Measurements from ENCODE around the gene EIF2D. TPM values are rescaled to one million over a fixed set of nuclear protein-coding genes. Genes with fewer than 3 reads are reported as not detected.

The EIF2D gene
- total RNA-seq, 1 experiment from 2014 or later, result 110 TPM

DNA sequence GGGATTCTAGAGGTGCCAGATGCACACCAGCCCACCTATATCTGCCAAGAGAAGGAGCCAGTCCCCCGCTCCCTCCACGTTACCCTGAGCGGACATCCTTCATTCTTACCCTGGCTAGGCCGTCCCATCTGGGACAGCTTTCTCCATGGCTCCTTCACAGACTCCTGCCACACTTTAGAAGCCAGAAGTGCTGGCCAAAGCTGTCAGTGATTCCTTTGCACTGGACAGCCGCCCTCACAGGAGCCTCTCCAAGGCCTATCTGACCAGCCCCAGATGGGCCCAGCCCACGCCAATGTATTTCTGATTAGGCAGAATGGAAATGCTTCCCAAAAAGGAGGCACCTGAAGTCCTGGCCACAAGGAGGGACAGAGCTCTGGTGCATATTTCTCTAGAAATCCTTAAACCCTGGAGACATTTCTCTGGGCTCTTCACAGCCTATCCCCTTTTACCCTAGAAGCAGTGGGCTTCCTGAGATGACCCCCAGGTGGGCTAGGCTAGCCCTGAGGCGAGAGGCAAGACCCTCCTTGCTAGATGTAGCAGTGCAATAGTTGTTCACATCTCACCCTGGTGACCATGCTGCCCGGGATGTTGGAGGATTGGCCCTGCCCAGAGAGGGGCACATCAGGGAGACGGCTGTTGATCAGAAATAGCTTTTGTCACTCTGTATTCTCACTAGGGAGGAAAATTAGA lies 60.8 kb downstream of the EIF2D start:
- Mint-ChIP-seq H3K36me3 (ENCODE audit: insufficient read depth, unreplicated experiment) (no peaks in the 10 kb centered on the region), H3K4me1 (ENCODE audit: insufficient read depth, unreplicated experiment) (no peaks in the 10 kb centered on the region), H3K4me3 (ENCODE audit: unreplicated experiment) (no peak overlapping the region), H3K9me3 (ENCODE audit: unreplicated experiment) (no peaks in the 10 kb centered on the region), H3K27ac (ENCODE audit: low read depth, unreplicated experiment) (no peak overlapping the region), H3K27me3 (ENCODE audit: insufficient read depth, unreplicated experiment) (no peaks in the 10 kb centered on the region)
- no peak for DNase-seq (ENCODE audit: unreplicated experiment)
- BruUV-seq (replicated peaks), result no TSS peak
- ChIA-PET POLR2A (interaction anchor here (1.2 kb wide), 1 partner anchor 32 kb away, joined by 3 read pairs; no protein-coding TSS in a partner anchor), CTCF (interaction anchor here (0.7 to 4.0 kb wide), 16 partner anchors 8 to 360 kb away, joined by 3 to 23 read pairs (median 3); no protein-coding TSS in a partner anchor)
- intact Hi-C loops (cut with micrococcal nuclease), result no loop called here
- TF ChIP-seq, protein P1, sequence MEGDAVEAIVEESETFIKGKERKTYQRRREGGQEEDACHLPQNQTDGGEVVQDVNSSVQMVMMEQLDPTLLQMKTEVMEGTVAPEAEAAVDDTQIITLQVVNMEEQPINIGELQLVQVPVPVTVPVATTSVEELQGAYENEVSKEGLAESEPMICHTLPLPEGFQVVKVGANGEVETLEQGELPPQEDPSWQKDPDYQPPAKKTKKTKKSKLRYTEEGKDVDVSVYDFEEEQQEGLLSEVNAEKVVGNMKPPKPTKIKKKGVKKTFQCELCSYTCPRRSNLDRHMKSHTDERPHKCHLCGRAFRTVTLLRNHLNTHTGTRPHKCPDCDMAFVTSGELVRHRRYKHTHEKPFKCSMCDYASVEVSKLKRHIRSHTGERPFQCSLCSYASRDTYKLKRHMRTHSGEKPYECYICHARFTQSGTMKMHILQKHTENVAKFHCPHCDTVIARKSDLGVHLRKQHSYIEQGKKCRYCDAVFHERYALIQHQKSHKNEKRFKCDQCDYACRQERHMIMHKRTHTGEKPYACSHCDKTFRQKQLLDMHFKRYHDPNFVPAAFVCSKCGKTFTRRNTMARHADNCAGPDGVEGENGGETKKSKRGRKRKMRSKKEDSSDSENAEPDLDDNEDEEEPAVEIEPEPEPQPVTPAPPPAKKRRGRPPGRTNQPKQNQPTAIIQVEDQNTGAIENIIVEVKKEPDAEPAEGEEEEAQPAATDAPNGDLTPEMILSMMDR (IDR thresholded peaks at IDR 0.05; ENCODE audit: unreplicated experiment), result no peak

- Mint-ChIP-seq H3K9me3 (ENCODE audit: unreplicated experiment) (no peaks in the 10 kb centered on the region), H3K27me3 (ENCODE audit: insufficient read depth, unreplicated experiment) (no peaks in the 10 kb centered on the region), H3K36me3 (ENCODE audit: insufficient read depth, unreplicated experiment) (no peaks in the 10 kb centered on the region), H3K27ac (ENCODE audit: low read depth, unreplicated experiment) (no peak overlapping the region), H3K4me3 (ENCODE audit: unreplicated experiment) (no peak overlapping the region), H3K4me1 (ENCODE audit: insufficient read depth, unreplicated experiment) (no peaks in the 10 kb centered on the region)
- TF ChIP-seq, protein P1 (IDR thresholded peaks at IDR 0.05; ENCODE audit: unreplicated experiment), result no peak
- no peak for DNase-seq (ENCODE audit: unreplicated experiment)
- no TSS peak for BruUV-seq (replicated peaks)
- POLR2A ChIA-PET, result interaction anchor here (1.0 to 1.2 kb wide), 2 partner anchors 33 to 37 kb away, joined by 3 to 4 read pairs; no protein-coding TSS in a partner anchor
- CTCF ChIA-PET, result interaction anchor here (0.8 to 4.0 kb wide), 11 partner anchors 10 to 361 kb away, joined by 3 to 23 read pairs (median 4); no protein-coding TSS in a partner anchor
- intact Hi-C loops (cut with micrococcal nuclease), result no loop called here
These were observed 61.8 kb downstream of the EIF2D start for GRCh38 chr1:206550446-206550845.

DNA sequence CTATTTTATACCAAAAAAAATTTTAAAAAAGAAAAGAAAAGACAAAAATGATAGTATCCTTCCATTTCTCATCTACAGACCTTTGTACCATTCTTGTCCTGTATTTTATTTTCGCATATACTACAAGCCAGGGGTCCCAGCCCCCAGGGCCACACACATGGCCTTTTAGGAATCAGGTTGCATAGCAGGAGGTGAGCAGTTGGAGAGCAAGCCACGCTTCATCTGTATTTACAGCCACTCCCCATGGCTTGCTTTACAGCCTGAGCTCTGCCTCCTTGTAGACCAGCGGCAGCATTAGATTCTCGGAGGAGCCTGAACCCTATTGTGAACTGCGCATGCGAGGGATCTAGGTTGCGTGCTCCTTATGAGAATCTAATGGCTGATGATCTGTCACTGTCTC lies 65.2 kb downstream of the EIF2D start:
- BruUV-seq (replicated peaks), result no TSS peak

GRCh38 chr1:206545351-206545750 lies 66.9 kb downstream of the EIF2D start:
- no peak overlapping the region for H3K4me3 Mint-ChIP-seq (ENCODE audit: unreplicated experiment)
- CTCF ChIA-PET, result interaction anchor here (0.5 to 9.9 kb wide), 56 partner anchors 11 to 1556 kb away, joined by 3 to 281 read pairs (median 4); partner anchors contain the start of genes IKBKE and RASSF5
- BruUV-seq (replicated peaks), result no TSS peak
- H3K9me3 Mint-ChIP-seq (ENCODE audit: unreplicated experiment), result no peaks in the 10 kb centered on the region
- H3K36me3 Mint-ChIP-seq (ENCODE audit: insufficient read depth, unreplicated experiment), result peaks cover 5% of the 10 kb centered on the region
- H3K4me1 Mint-ChIP-seq (ENCODE audit: insufficient read depth, unreplicated experiment), result no peaks in the 10 kb centered on the region
- no peaks in the 10 kb centered on the region for H3K27me3 Mint-ChIP-seq (ENCODE audit: insufficient read depth, unreplicated experiment)
- no peak overlapping the region for H3K27ac Mint-ChIP-seq (ENCODE audit: low read depth, unreplicated experiment)
- POLR2A ChIA-PET, result interaction anchor here (0.6 to 1.6 kb wide), 6 partner anchors 12 to 975 kb away, joined by 3 to 11 read pairs (median 4); no protein-coding TSS in a partner anchor
- intact Hi-C loops (cut with micrococcal nuclease), result loop anchor here (1.0 to 2.0 kb wide), 2 partner anchors 38 to 119 kb away; no protein-coding TSS in a partner anchor
- TF ChIP-seq, protein P1 (IDR thresholded peaks at IDR 0.05; ENCODE audit: unreplicated experiment), result no peak
- DNase-seq (ENCODE audit: unreplicated experiment), result no peak

More for the DNA sequence above, 65.2 kb downstream of the EIF2D start:
- ChIA-PET POLR2A (no interaction called here), CTCF (interaction anchor here (1.5 to 9.9 kb wide), 7 partner anchors 15 to 527 kb away, joined by 3 to 281 read pairs (median 110); partner anchors contain the start of gene RASSF5)
- H3K27ac Mint-ChIP-seq (ENCODE audit: low read depth, unreplicated experiment), result no peak overlapping the region
- H3K4me1 Mint-ChIP-seq (ENCODE audit: insufficient read depth, unreplicated experiment), result no peaks in the 10 kb centered on the region
- intact Hi-C loops (cut with micrococcal nuclease), result no loop called here
- TF ChIP-seq, protein P1 (IDR thresholded peaks at IDR 0.05; ENCODE audit: unreplicated experiment), result no peak
- no peaks in the 10 kb centered on the region for H3K9me3 Mint-ChIP-seq (ENCODE audit: unreplicated experiment)
- no peaks in the 10 kb centered on the region for H3K36me3 Mint-ChIP-seq (ENCODE audit: insufficient read depth, unreplicated experiment)
- no peak for DNase-seq (ENCODE audit: unreplicated experiment)
- no peaks in the 10 kb centered on the region for H3K27me3 Mint-ChIP-seq (ENCODE audit: insufficient read depth, unreplicated experiment)
- no peak overlapping the region for H3K4me3 Mint-ChIP-seq (ENCODE audit: unreplicated experiment)
